ENCODE results near the gene IQCM. TPM values are rescaled to one million over a fixed set of nuclear protein-coding genes. Genes with fewer than 3 reads are reported as not detected.

IQCM gene
- polyA plus RNA-seq, 1 of the 3 experiments (the other 2 are of a cell fraction): not detected

GRCh38 chr4:149409146-149409545, 406.5 kb downstream of the IQCM start (continued):
- TF ChIP-seq, protein P1, sequence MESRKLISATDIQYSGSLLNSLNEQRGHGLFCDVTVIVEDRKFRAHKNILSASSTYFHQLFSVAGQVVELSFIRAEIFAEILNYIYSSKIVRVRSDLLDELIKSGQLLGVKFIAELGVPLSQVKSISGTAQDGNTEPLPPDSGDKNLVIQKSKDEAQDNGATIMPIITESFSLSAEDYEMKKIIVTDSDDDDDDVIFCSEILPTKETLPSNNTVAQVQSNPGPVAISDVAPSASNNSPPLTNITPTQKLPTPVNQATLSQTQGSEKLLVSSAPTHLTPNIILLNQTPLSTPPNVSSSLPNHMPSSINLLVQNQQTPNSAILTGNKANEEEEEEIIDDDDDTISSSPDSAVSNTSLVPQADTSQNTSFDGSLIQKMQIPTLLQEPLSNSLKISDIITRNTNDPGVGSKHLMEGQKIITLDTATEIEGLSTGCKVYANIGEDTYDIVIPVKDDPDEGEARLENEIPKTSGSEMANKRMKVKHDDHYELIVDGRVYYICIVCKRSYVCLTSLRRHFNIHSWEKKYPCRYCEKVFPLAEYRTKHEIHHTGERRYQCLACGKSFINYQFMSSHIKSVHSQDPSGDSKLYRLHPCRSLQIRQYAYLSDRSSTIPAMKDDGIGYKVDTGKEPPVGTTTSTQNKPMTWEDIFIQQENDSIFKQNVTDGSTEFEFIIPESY (IDR thresholded peaks at IDR 0.05; ENCODE audit: borderline replicate concordance, low read depth): 0 out of 2 replicates have a peak, but pooled peaks have one; percentile 32
- no peak for TF ChIP-seq CHD2 (IDR thresholded peaks at IDR 0.05; ENCODE audit: low read length, partially characterized antibody)
- TF ChIP-seq RXRA (IDR thresholded peaks at IDR 0.05; ENCODE audit: borderline replicate concordance, low read depth): no peak
- no peak for TF ChIP-seq MXI1 (IDR thresholded peaks at IDR 0.05; ENCODE audit: low read depth, low read length)
- peak; percentile 91 for TF ChIP-seq PBX3 (IDR thresholded peaks at IDR 0.05)
- TF ChIP-seq RAD21 (IDR thresholded peaks at IDR 0.05; ENCODE audit: low read length): no peak
- peak; percentile 70; the same call in 1 of the 2 replicates for TF ChIP-seq YY1 (IDR thresholded peaks at IDR 0.05; ENCODE audit: low read depth)
- no peak for TF ChIP-seq POLR2AphosphoS5 (IDR thresholded peaks at IDR 0.05; ENCODE audit: low read depth, low read length)

- Histone ChIP-seq H3K9me3 (no peaks in the 10 kb centered on the region), H2AFZ (ENCODE audit: low read depth) (no peak overlapping the region), H3K9ac (no peak overlapping the region), H3K4me3 (ENCODE audit: low read depth in 2 of 2, low read length in 1 of 2) (no peak overlapping the region), H3K27me3 (ENCODE audit: insufficient read depth) (no peaks in the 10 kb centered on the region), H4K20me1 (ENCODE audit: insufficient read depth) (no peaks in the 10 kb centered on the region), H3K36me3 (replicated peaks in 1 of 2; ENCODE audit: control insufficient read depth in 1 of 2, insufficient read depth in 2 of 2, low read length in 1 of 2) (no peaks in the 10 kb centered on the region), H3F3A (replicated peaks; ENCODE audit: insufficient read depth) (peaks cover under 1% of the 10 kb centered on the region), H3K27ac (ENCODE audit: low read depth in 2 of 2, low read length in 1 of 2) (no peak overlapping the region), H3K9me2 (no peaks in the 10 kb centered on the region), H3K79me2 (ENCODE audit: insufficient read depth) (no peaks in the 10 kb centered on the region), H3K4me1 (ENCODE audit: control insufficient read depth in 1 of 2, insufficient read depth in 2 of 2, low read depth in 1 of 2, low read length in 1 of 2) (peaks cover 0 to 5% of the 10 kb centered on the region in 2 experiments; a peak in 1 of 4 replicates), H3K4me2 (no peak overlapping the region)
- CTCF ChIA-PET: interaction anchor here (0.6 kb wide), 1 partner anchor 286 kb away, joined by 4 read pairs; no protein-coding TSS in a partner anchor
- DNase-seq: no peak
- 11% methylated on average over 3 of the region's 3 CpGs for WGBS (ENCODE audit: low lambda C conversion rate)
- TF ChIP-seq, protein P2, sequence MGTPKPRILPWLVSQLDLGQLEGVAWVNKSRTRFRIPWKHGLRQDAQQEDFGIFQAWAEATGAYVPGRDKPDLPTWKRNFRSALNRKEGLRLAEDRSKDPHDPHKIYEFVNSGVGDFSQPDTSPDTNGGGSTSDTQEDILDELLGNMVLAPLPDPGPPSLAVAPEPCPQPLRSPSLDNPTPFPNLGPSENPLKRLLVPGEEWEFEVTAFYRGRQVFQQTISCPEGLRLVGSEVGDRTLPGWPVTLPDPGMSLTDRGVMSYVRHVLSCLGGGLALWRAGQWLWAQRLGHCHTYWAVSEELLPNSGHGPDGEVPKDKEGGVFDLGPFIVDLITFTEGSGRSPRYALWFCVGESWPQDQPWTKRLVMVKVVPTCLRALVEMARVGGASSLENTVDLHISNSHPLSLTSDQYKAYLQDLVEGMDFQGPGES (IDR thresholded peaks at IDR 0.05; ENCODE audit: low read depth, low read length): no peak
- TF ChIP-seq MXI1 (IDR thresholded peaks at IDR 0.05; ENCODE audit: low read depth, low read length) (no peak), RXRA (IDR thresholded peaks at IDR 0.05; ENCODE audit: borderline replicate concordance, low read depth) (no peak), NRF1 (IDR thresholded peaks at IDR 0.05; ENCODE audit: low read depth, low read length) (no peak), PBX3 (IDR thresholded peaks at IDR 0.05) (no peak), YY1 (IDR thresholded peaks at IDR 0.05; ENCODE audit: low read depth) (no peak)
- TF ChIP-seq, protein P1 (IDR thresholded peaks at IDR 0.05; ENCODE audit: borderline replicate concordance, low read depth): no peak
- POLR2A ChIA-PET: no interaction called here
These were observed 411.5 kb downstream of the IQCM start for GRCh38 chr4:149404143-149404542.

Data from SK-N-SH (cell line).